Measurements from ENCODE around the gene SLC37A3.
"Not testable (repeated sequence)": the region's sequence is repeated elsewhere in the genome, so short reads cannot be mapped to it uniquely, and the experiment has no call there.

SLC37A3 gene

DNA sequence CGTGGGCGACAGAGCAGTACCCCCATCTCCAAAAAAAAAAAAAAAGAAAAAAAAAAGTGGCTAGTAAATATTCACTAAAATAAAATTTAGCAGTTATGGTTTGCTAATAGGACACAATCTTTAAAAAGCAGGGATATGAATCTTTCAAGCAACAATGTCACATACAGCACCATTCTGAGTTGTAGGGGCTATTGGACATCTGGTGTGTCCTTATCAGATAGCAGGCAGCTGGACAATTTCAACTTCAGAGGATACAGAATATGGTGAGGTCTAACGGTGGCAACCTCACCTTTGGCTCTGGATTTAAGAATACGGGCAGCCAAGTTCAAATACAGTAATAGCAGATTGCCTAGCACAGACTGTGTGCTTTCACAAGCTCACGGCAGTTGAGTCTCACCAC lies 51.1 kb downstream of the SLC37A3 start:
- DNase-seq (ENCODE audit: low read depth in 3 of 3) = no peak

DNA sequence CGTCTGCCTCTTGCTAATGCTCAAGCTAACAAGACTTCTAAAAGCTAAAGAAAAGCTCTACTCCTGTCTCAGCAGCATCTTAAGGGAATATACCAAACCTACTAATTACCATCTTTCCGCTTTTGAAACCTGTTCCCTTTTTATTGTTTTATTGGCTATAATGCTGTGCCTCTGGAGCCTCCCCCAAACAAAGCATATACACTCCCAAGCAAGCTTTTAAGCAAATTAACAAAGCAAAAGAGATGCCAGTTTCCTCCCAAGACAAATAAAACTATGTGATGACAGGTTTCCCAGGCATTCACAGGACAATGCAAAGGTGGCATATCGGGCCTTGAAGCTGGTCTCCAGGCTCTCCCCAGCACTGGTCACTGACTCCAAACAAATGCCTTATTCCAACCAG lies 52.9 kb downstream of the SLC37A3 start:
- no peak for DNase-seq (ENCODE audit: low read depth in 3 of 3)

DNA sequence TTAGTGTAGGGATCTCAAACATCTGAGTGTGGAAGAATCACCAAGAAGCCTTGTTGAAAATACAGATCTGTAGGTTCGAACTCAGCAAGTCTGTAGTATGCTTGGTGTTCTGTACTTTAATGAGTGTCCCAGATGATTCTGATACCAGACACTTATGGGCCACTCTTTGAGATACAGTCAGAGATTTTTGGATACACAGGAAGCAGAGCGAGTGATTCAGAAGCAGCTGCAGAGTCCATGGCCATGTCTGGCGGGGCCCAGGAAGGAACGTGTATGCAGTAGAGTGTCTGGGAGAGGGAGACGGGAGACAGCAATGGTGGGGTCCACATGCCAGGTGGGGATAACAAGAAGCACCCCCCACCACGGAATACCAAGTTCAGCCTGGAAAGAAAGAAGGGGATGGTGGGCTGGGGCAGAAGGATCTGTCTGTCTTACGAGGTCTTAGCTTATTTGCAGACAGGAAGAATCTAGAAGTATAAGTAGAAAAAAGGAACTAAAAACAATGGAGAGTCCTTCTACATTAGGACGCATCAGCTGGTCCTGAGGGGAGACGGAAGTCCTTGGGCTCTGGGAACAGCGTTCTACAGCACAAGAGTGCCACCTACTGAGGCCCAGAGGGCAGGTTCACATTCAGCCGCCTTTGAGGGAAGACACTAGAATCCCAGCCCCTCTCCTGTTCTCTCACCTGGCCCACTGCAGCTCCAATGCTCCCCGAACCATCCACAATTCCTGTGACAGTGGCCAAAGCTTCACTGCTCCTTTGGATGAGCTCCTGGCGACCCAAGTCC lies 55.4 kb downstream of the SLC37A3 start:
- no peak for DNase-seq (ENCODE audit: low read depth in 3 of 3)

DNA sequence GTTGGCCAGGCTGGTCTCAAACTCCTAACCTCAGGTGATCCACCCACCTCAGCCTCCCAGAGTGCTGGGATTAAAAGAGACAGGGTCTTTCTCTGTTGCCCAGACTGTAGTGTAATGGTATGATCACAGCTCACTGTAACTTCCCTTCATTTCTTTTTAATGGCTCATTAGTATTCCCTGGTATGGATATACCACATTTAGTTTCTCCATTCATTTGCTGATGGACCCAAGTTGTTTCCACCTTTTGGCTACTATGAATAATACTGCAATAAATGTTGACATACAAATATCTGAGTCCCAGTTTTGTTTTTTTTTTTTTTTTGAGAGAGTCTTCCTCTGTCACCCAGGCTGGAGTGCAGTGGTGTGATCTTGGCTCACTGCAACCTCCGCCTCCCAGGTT lies 59.4 kb downstream of the SLC37A3 start:
- not testable (repeated sequence) for DNase-seq (ENCODE audit: low read depth in 3 of 3)

DNA sequence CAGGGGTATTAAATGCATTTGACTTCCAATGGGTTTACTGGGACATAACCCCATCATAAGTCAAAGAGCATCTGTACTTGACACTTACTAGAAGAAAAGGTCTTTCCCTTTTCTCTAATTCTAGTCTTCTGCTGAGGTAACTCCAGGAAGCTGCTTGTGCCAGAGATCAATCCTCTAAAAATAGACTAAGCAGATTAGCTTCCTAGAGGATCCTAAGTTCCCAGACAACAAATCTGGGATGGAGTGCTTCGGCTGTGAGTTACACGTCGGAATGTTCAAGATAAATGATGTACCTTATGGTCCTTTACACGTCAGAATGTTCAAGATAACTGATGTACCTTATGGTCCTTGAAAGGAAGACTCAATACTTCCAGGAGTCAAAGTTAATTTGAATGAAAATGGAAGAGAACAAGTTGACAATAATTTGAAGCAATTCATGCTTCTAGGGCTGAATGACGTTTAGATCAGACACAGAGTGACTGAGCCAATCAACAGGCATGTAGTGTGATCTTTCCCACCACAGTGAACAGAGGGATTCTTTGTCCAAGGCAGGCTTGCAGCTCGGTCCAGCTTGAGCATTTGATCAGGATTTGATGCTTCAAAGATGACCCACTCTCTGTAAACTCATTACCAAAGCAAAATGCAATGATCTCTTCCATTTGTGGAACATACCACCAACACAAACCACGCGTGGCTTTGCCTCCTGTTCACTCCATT lies 63.8 kb downstream of the SLC37A3 start:
- no peak for DNase-seq (ENCODE audit: low read depth in 3 of 3)

DNA sequence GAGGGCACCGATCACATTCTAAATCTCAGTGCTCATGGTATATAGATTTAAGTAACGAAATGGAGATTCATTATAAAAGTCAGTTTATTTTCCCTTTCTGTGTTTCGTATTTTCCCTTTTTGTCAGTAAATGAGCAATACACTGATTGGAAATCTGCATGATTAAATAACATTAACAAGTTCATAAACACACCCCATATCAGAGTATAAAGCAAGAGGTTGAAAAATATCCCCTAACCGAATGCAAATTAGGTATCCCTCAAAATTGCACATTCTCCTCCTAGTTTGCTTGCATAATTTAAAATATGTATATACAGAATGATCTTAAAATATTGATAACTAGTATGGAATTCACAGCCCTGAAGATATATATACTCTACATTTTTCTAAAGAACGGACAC lies 64.6 kb downstream of the SLC37A3 start:
- no peak for DNase-seq (ENCODE audit: low read depth in 3 of 3)

DNA sequence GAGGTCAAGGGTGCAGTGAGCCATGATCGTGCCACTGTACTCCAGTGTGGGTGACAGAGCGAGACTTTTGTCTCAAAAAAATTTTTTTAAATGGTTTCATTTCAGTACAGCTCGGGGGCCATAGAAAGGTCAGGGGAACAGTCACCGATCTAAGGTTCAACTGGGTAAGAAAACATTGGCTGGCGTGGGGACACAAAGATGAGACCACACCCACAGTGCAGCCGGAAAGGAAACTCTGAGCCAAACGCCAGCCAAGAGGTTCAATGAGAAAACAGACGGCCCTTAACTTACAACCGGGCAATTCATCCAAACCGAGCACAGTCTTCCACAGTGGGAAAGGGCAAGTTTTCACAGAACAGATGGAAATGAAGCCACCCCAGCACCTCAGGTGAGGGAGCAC lies 65.1 kb downstream of the SLC37A3 start:
- DNase-seq (ENCODE audit: low read depth in 3 of 3) = no peak

DNA sequence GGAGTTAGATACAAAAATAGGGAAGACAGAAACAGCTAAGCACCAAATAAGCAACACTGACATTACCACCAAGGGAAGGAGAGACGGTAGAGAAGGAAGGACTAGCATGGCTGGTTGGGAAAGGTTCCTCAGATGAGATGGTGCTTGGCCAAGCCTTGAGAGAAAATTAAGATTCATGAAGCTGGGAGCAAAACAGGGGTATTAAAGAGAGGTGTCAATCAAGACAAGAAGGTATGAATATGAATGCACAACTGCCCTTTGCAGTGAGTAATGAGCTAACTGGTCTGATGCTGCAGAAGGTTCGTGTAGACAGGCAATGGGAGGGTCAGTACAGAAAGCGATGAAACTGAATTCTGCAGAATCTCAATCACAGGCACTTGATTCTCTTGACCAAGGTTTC lies 67.7 kb downstream of the SLC37A3 start:
- DNase-seq (ENCODE audit: low read depth in 3 of 3) = no peak

DNA sequence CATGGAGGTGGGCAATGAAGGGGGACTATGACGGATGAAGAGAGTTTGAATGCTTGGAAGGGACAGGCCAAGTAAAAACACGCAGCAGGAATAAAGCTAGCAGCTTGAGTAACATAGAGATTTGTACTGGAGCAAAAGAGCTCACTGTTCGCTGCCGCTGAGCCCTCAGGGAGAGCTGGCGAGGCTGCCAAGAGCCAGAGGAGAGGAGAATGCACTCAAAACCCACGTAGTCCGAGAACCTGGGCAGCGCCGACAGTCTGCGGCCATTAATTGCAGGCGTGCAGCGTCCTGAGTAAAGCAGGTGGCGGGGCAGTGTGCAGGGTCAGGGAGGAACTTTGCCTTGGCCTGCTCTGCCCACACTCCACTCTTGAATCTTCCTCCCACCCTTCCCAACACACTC lies 68.2 kb downstream of the SLC37A3 start:
- DNase-seq (ENCODE audit: low read depth in 3 of 3) = no peak

DNA sequence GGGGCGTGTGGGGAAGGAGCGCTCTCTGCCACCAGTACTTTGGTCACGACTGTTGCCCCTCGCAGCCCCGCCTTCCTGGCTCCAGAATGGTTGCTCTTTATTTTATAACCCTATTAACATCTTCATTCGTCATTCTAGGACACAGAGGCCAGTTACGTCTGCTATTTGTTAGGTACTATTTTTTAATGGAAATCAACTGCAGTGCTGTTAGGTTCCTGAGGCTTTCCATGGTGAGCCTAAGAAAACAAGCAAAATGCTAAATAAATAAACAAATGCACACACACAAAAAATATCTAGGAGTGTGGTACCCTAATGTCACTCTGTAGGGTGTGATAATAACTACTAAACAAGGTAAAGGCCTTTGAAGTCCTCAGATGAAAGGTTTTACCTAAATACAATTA lies 71.1 kb downstream of the SLC37A3 start:
- DNase-seq (ENCODE audit: low read depth in 3 of 3) = no peak

DNA sequence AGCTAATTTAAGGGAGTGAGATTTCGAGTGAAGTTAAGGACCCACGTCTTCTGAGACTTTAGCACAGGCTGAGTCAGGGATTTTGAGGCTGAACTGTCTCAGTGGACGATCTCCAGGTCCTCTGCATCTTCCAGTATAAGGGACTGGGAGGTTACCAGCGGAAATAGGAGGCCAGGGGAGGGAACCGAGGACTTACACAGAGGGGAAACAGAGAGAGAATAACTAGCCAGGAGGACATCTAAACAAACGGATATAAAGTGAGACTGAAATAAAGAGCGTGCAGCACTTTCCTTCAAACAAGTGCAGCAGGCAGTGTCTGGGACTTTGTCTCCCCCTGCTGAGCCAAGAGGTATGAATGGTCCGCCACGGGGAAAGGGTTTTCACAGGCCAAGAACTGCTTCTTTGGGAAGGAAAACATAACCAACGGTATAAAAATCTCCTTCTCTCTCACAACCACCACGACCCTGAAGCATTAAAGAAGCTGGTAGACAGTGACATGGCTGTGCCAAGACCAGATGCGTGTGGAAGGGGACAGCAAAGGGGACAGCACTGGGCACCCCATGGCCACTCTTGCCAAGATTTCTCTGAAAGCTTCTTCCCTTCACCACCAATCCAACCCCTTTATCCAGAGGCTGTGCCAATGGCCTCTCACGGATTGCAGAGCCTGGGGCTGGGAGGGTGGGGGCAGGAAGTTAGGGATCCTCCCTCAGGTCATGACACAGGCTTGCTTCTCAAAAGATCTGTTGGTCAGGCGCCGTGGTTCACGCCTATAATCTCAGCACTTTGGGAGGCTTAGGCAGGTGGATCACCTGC lies 72.0 kb downstream of the SLC37A3 start:
- DNase-seq (ENCODE audit: low read depth in 3 of 3) = peak; percentile 6 to 32 (median 31)

DNA sequence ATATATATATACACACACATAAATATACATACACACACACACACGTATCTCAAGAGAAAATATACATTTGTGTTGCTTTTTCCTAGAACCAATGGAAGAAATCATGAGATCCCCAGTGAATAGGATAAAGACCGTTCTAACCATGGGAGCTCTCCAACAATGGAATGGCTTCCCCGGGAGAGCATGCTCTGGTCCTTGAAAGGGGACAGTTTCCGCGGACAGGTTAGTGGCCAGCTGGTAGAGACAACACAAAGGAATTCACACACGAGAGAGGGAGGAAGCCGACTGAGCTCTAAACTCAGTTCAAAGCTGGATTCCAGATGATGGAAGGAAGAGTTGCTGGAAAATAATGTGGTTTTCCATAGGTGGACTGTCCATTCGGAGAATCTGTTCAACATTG lies 72.7 kb downstream of the SLC37A3 start:
- DNase-seq (ENCODE audit: low read depth in 3 of 3) = no peak

DNA sequence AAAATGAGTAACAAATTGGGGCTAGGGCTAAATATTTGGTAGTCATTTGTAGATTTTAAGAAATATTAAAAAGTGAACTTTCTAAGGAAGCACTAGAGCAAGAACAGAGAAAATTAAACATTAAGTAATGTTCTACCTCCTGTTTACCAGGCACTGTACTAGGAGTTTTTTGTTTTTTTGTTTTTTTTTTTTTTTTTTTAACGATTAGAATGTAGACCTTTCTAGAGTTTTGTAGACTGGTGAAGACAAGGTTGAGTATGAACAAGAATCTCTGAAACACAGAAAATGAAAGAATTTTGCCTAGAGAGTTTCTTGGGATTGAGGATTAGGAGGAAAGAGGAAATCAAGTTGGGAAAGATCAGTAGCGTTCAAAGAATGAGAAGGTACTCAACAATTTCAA lies 73.6 kb downstream of the SLC37A3 start:
- DNase-seq (ENCODE audit: low read depth in 3 of 3) = no peak

DNA sequence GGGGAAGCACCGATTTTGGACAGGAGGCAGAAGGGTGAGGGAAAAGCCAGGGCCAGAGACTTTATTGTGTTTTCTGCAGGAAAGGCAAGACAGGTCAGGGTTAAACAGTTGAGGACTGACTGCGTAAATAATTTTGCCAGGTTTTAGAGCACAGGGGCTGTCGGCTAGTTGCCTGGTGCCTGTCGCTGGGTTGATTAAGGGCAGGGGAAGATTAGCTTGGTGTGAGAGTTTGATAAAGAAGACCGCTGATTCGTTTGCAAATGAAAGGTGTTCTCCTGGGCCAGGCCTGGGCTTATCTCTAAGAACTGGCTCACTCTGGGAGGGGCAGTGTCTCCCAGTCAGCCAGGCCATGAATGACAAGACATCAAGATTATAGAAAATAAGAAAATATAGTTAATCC lies 75.6 kb downstream of the SLC37A3 start:
- DNase-seq (ENCODE audit: low read depth in 3 of 3) = no peak

DNA sequence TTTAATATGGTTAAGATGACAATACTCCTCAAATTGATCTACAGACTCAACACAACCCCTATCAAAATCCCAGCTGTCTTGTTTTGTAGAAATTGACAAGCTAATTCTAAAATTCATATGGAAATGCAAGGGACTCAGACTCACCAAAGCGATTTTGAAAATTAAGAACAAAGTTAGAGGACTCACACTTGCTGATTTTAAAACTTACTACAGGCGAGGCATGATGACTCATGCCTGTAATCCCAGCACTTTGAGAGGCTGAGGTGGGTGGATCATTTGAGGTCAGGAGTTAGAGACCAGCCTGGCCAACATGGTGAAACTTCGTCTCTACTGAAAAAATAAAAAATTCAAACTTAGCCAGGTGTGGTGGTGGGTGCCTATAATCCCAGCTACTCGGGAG lies 78.3 kb downstream of the SLC37A3 start:
- not testable (repeated sequence) for DNase-seq (ENCODE audit: low read depth in 3 of 3)

DNA sequence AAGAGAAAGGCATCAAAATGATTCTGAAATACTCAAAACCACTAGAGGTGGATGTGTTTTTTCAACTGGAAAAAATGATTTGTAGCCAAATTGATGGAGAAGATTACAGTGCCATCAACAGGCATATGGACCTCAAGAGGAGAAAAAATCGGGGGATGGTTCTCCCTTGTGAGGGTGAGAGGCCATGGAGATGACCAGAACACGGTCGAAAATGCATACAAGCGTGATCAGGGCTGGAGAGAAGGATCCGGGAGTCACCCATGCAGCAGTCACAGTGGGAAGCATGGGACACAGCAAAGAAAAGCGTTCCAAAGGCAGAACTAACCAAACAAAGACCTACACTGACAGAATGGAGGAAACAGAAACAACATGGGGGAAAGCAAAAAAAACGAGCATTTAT lies 80.3 kb downstream of the SLC37A3 start:
- no peak for DNase-seq (ENCODE audit: low read depth in 3 of 3)

DNA sequence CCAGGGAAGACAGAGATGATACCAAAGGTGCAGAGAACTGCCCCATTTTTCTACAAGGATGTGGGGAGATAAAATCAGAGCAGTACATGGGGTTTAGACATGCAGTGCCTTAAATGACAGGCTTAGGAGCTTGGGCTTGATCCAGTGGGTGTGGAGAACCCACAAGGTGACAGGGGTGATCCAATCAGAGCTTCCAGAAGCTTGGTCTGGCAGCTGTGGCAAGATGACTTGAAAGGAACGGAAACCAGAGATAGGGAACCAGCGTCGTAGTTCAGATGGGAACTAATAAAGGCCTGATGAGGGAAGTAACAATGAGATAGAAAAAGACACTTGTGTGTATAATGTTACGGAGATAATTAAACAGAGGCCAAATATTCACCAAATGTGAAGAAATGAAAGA lies 80.7 kb downstream of the SLC37A3 start:
- DNase-seq (ENCODE audit: low read depth in 3 of 3) = no peak

DNA sequence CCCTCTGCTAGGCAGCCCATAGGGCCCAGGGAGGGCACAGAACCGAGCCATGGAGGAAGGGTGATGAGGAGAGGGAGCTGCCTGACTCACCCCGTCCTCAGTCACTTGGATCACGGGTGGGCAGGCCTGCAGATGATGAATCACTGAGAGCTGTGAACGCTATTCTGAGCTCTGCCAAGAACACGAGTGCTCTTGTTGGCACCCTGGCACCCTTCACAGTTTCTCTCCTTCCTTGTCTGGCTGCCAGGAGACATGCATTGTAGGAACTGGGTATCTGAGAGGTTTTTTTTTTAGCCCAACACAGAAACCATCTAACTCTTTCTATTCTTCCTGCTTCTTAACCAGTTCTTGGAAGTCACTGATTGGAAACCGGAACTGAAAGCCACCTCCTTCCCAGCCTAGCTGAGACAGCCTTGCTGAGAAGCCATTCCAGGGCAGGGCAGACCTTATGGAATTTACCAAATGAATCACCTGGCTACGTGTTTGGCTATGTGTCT lies 82.1 kb downstream of the SLC37A3 start:
- DNase-seq (ENCODE audit: low read depth in 3 of 3) = peak in 1 of 3 experiments; percentile 22

DNA sequence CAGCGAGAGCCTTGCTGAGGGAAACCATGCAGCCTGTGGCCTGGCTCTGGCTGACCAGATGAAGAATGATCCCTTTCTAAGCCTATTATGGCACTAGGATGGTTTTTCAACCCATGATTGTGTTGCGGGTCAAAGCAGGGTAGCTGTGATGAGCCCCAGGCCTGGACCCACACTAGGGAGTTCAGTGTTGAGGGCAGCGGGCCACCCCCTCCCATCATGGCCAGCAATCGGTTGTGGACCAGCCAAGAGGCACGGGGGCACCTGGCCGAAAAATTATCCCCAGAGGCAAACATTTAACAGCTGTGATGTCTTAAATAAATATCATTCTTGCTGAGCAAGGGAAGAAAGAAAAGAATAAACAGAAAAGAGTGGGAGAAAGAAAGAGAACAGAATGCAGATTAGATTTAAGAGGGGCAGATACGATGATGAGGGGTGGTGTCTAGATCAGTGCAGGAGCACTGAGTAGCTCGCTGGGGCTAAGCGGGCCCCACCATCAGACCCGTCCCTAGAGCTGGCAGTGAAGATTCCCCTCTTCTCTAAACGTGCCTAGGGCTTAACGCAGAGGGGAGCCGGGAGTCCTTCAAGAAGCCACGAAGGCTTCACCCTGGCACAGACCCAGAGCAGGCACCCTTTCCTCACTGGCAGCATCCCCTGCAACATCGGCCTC lies 82.7 kb downstream of the SLC37A3 start:
- no peak for DNase-seq (ENCODE audit: low read depth in 3 of 3)

DNA sequence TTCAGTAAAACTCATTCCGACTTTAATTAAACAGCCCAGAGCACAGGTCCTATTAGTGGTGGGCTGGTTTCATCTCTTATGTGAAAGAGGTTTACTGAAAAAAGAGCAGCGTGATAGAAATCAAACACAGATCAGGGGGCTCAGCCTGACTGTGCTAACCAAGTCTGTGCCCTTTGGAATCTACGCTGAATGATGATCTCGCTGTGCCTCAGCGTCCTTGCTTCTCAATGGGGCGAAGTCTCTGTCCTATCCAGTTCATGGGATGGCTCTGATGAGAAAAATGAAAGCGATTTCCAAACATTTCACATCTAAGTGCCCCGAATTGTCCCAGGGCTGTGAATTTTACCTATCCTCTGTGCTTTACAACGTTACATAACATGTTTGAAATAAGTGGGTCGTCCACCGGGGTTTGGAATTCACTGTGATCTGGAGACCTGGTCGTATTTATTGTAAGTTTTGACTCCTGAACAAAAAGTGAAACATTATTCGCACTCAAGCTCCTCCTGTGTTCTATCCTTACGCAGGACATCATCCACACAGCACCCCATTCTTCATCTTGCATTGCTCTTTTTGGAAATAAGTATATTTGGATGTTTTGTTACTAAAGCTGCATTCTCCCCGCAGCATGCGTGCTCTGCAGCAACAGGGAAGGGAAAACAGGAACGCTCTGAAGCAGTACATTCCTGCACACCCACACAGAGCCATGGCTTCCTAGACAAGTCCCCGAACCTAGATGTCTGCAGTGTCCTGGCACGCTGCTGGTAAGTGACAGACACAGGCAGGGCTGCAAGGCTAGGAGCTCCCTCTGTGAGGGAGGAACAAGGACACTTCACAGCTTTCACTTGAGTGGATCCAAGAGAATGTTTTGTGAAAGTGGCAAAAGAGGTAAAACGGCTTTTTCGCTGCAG lies 83.5 kb downstream of the SLC37A3 start:
- no peak for DNase-seq (ENCODE audit: low read depth in 3 of 3)
